GM11168 (cell line): Measurements from ENCODE around the gene GSTO1.
"Not testable (repeated sequence)": the region's sequence is repeated elsewhere in the genome, so short reads cannot be mapped to it uniquely, and the experiment has no call there.

Experiments
- in situ Hi-C: fragments of 300-500 bp; cut with MboI; formaldehyde crosslinking; loops from one replicate; pipeline ENCODE4 v1.12.0; 2022; ENCODE audit warnings: low sequenced_read_pairs; ENCODE audit not compliant: unreplicated experiment

The GSTO1 gene

GRCh38 chr10:104248931-104249330 is 5.8 kb upstream of the GSTO1 start:
- in situ Hi-C loops, result not testable (repeated sequence)

GRCh38 chr10:104250371-104250770 is 4.3 kb upstream of the GSTO1 start:
- in situ Hi-C loops, result no loop called here

GRCh38 chr10:104251443-104251842 is 3.2 kb upstream of the GSTO1 start:
- in situ Hi-C loops, result no loop called here

GRCh38 chr10:104252368-104252767 is 2.3 kb upstream of the GSTO1 start:
- in situ Hi-C loops, result no loop called here

- in situ Hi-C loops, result no loop called here
These were observed 1.6 kb upstream of the GSTO1 start for GRCh38 chr10:104253106-104253505.

- in situ Hi-C loops, result no loop called here
These were observed 884 bp upstream of the GSTO1 start for GRCh38 chr10:104253606-104254410.

- in situ Hi-C loops, result no loop called here
These were observed 754 bp downstream of the GSTO1 start for GRCh38 chr10:104255311-104255981.

- in situ Hi-C loops, result no loop called here
These were observed 1.8 kb downstream of the GSTO1 start for GRCh38 chr10:104256335-104256961.

GRCh38 chr10:104257235-104257634 is 2.5 kb downstream of the GSTO1 start:
- in situ Hi-C loops, result no loop called here

GRCh38 chr10:104258209-104258608 is 3.5 kb downstream of the GSTO1 start:
- in situ Hi-C loops, result no loop called here

GRCh38 chr10:104259456-104259855 is 4.8 kb downstream of the GSTO1 start:
- in situ Hi-C loops, result no loop called here

- in situ Hi-C loops, result no loop called here
These were observed 5.5 kb downstream of the GSTO1 start for GRCh38 chr10:104259999-104260774.

GRCh38 chr10:104260775-104261115 is 6.1 kb downstream of the GSTO1 start:
- in situ Hi-C loops, result no loop called here

- in situ Hi-C loops, result no loop called here
These were observed 7.4 kb downstream of the GSTO1 start for GRCh38 chr10:104262055-104262454.

GRCh38 chr10:104264783-104265182 is 10.1 kb downstream of the GSTO1 start:
- in situ Hi-C loops, result no loop called here

- in situ Hi-C loops, result no loop called here
These were observed 13.2 kb downstream of the GSTO1 start for GRCh38 chr10:104267721-104268404.

GRCh38 chr10:104268405-104268712 is 13.7 kb downstream of the GSTO1 start:
- in situ Hi-C loops, result no loop called here

- in situ Hi-C loops, result no loop called here
These were observed 14.3 kb downstream of the GSTO1 start, which contains the start of gene GSTO2 for GRCh38 chr10:104268713-104269645. GSTO2 (plus strand) TSS chr10:104269184; CDS start chr10:104274916, 5,732 bp downstream.

- in situ Hi-C loops, result no loop called here
These were observed 18.6 kb downstream of the GSTO1 start for GRCh38 chr10:104273286-104273685.
